DND-41 (cell line): ENCODE results near the gene SLC27A1.

Experiments
- EZH2 ChIP-seq: IDR thresholded peaks from 3 replicates; pipeline ENCODE4 v1.6.1; 2012; ENCODE audit warnings: borderline replicate concordance, low read depth, mild to moderate bottlenecking, moderate library complexity, low read length, inconsistent platforms; ENCODE audit not compliant: severe bottlenecking
- TF ChIP-seq, protein P1 (sequence below): IDR thresholded peaks from 2 replicates; pipeline ENCODE4 v1.5.1; 2012; ENCODE audit warnings: borderline replicate concordance, low read length, moderate library complexity, mild to moderate bottlenecking; ENCODE audit not compliant: poor library complexity, severe bottlenecking; ENCODE audit errors: extremely low read depth

DNA sequence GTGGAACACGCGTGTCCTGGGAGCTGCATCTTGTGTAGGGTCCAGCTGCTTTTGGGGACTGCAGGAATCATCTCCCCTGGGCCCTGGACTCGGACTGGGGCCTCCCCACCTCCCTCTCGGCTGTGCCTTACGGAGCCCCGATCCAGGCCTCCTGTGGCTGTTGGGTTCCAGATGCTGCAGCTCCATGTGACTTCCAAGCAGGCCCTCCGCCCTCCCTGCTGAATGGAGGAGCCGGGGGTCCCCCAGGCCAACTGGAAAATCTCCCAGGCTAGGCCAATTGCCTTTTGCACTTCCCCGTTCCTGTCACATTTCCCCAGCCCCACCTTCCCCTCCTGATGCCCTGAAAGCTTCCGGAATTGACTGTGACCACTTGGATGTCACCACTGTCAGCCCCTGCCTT is 34.9 kb downstream of the SLC27A1 start:
- TF ChIP-seq, protein P1, sequence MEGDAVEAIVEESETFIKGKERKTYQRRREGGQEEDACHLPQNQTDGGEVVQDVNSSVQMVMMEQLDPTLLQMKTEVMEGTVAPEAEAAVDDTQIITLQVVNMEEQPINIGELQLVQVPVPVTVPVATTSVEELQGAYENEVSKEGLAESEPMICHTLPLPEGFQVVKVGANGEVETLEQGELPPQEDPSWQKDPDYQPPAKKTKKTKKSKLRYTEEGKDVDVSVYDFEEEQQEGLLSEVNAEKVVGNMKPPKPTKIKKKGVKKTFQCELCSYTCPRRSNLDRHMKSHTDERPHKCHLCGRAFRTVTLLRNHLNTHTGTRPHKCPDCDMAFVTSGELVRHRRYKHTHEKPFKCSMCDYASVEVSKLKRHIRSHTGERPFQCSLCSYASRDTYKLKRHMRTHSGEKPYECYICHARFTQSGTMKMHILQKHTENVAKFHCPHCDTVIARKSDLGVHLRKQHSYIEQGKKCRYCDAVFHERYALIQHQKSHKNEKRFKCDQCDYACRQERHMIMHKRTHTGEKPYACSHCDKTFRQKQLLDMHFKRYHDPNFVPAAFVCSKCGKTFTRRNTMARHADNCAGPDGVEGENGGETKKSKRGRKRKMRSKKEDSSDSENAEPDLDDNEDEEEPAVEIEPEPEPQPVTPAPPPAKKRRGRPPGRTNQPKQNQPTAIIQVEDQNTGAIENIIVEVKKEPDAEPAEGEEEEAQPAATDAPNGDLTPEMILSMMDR, result no peak
- no peak for TF ChIP-seq EZH2
